ENCODE results near the gene IRF2BP2. TPM values are rescaled to one million over a fixed set of nuclear protein-coding genes. Genes with fewer than 3 reads are reported as not detected.

The IRF2BP2 gene
- total and polyA plus RNA-seq, 10 of the 15 experiments (the other 5 are each of a cell fraction or from before 2014, with no cell fraction given): 7.5 to 114 (median 52.3) TPM

DNA sequence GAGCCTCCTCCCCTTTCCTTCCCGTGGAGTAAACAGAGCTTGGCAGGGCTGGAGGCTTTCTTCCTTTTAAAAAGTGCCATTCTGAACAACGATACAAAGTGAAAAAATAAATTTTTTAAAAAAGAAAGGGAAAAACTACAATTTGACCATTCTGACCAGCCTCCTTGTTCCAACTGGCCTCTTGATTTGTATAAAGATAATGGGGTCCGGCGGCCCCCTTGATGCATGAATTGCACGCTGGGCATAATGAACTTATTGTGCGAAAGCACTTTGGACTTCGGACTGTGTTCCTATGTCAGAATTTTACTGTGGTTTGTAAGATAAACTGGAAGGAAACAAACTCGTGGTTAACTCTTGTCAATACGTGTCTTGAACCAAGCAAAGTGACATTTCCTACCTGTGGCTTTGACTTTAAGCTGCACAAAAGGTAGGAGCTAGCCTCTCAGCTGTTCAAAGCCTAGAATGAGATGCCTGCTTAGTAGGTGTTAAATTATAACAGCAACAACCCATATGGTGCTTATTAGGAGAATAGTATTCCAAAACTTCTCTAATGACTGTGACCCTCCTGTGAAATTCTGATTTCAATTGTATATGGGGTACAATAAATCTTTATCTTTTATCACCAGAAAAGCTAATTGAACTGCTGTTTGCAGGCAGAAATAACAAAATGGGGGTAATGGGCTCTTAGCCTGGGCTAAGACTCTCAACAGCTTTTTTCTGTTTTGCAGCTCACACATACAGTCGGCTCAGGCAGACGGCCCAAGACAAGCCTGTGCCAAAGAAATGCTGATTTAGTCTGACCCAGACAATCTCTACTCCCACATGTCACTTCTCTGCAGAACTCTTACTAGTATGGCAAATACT lies 9.3 kb downstream of the IRF2BP2 start (continued):
- TF ChIP-seq, protein P1, sequence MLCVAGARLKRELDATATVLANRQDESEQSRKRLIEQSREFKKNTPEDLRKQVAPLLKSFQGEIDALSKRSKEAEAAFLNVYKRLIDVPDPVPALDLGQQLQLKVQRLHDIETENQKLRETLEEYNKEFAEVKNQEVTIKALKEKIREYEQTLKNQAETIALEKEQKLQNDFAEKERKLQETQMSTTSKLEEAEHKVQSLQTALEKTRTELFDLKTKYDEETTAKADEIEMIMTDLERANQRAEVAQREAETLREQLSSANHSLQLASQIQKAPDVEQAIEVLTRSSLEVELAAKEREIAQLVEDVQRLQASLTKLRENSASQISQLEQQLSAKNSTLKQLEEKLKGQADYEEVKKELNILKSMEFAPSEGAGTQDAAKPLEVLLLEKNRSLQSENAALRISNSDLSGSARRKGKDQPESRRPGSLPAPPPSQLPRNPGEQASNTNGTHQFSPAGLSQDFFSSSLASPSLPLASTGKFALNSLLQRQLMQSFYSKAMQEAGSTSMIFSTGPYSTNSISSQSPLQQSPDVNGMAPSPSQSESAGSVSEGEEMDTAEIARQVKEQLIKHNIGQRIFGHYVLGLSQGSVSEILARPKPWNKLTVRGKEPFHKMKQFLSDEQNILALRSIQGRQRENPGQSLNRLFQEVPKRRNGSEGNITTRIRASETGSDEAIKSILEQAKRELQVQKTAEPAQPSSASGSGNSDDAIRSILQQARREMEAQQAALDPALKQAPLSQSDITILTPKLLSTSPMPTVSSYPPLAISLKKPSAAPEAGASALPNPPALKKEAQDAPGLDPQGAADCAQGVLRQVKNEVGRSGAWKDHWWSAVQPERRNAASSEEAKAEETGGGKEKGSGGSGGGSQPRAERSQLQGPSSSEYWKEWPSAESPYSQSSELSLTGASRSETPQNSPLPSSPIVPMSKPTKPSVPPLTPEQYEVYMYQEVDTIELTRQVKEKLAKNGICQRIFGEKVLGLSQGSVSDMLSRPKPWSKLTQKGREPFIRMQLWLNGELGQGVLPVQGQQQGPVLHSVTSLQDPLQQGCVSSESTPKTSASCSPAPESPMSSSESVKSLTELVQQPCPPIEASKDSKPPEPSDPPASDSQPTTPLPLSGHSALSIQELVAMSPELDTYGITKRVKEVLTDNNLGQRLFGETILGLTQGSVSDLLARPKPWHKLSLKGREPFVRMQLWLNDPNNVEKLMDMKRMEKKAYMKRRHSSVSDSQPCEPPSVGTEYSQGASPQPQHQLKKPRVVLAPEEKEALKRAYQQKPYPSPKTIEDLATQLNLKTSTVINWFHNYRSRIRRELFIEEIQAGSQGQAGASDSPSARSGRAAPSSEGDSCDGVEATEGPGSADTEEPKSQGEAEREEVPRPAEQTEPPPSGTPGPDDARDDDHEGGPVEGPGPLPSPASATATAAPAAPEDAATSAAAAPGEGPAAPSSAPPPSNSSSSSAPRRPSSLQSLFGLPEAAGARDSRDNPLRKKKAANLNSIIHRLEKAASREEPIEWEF (IDR thresholded peaks at IDR 0.05; ENCODE audit: insufficient replicate concordance, low read depth, low read length): no peak
- no peak; the same call in 1 of the 2 replicates for TF ChIP-seq ESRRA (IDR thresholded peaks at IDR 0.05; ENCODE audit: low read length)
- TF ChIP-seq JUND (IDR thresholded peaks at IDR 0.05; ENCODE audit: low read depth, low read length): no peak
- TF ChIP-seq, protein P2, sequence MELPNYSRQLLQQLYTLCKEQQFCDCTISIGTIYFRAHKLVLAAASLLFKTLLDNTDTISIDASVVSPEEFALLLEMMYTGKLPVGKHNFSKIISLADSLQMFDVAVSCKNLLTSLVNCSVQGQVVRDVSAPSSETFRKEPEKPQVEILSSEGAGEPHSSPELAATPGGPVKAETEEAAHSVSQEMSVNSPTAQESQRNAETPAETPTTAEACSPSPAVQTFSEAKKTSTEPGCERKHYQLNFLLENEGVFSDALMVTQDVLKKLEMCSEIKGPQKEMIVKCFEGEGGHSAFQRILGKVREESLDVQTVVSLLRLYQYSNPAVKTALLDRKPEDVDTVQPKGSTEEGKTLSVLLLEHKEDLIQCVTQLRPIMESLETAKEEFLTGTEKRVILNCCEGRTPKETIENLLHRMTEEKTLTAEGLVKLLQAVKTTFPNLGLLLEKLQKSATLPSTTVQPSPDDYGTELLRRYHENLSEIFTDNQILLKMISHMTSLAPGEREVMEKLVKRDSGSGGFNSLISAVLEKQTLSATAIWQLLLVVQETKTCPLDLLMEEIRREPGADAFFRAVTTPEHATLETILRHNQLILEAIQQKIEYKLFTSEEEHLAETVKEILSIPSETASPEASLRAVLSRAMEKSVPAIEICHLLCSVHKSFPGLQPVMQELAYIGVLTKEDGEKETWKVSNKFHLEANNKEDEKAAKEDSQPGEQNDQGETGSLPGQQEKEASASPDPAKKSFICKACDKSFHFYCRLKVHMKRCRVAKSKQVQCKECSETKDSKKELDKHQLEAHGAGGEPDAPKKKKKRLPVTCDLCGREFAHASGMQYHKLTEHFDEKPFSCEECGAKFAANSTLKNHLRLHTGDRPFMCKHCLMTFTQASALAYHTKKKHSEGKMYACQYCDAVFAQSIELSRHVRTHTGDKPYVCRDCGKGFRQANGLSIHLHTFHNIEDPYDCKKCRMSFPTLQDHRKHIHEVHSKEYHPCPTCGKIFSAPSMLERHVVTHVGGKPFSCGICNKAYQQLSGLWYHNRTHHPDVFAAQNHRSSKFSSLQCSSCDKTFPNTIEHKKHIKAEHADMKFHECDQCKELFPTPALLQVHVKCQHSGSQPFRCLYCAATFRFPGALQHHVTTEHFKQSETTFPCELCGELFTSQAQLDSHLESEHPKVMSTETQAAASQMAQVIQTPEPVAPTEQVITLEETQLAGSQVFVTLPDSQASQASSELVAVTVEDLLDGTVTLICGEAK (IDR thresholded peaks at IDR 0.05; ENCODE audit: borderline replicate concordance): no peak
- no peak for TF ChIP-seq RCOR1 (conservative IDR thresholded peaks at IDR 0.05; ENCODE audit: low read depth, low read length)
- no peak for TF ChIP-seq TCF3 (IDR thresholded peaks at IDR 0.05; ENCODE audit: borderline replicate concordance, insufficient read depth, low read depth, low read length)
- TF ChIP-seq, protein P3, sequence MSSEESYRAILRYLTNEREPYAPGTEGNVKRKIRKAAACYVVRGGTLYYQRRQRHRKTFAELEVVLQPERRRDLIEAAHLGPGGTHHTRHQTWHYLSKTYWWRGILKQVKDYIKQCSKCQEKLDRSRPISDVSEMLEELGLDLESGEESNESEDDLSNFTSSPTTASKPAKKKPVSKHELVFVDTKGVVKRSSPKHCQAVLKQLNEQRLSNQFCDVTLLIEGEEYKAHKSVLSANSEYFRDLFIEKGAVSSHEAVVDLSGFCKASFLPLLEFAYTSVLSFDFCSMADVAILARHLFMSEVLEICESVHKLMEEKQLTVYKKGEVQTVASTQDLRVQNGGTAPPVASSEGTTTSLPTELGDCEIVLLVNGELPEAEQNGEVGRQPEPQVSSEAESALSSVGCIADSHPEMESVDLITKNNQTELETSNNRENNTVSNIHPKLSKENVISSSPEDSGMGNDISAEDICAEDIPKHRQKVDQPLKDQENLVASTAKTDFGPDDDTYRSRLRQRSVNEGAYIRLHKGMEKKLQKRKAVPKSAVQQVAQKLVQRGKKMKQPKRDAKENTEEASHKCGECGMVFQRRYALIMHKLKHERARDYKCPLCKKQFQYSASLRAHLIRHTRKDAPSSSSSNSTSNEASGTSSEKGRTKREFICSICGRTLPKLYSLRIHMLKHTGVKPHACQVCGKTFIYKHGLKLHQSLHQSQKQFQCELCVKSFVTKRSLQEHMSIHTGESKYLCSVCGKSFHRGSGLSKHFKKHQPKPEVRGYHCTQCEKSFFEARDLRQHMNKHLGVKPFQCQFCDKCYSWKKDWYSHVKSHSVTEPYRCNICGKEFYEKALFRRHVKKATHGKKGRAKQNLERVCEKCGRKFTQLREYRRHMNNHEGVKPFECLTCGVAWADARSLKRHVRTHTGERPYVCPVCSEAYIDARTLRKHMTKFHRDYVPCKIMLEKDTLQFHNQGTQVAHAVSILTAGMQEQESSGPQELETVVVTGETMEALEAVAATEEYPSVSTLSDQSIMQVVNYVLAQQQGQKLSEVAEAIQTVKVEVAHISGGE (CRISPR knock-in tag; IDR thresholded peaks at IDR 0.05): no peak
- no peak for TF ChIP-seq CBX3 (IDR thresholded peaks at IDR 0.05; ENCODE audit: borderline replicate concordance, low read depth)
- TF ChIP-seq SREBF1 (IDR thresholded peaks at IDR 0.05; ENCODE audit: low read length): no peak
- TF ChIP-seq TCF12 (IDR thresholded peaks at IDR 0.05; ENCODE audit: low read depth, low read length): no peak
- TF ChIP-seq, protein P4, sequence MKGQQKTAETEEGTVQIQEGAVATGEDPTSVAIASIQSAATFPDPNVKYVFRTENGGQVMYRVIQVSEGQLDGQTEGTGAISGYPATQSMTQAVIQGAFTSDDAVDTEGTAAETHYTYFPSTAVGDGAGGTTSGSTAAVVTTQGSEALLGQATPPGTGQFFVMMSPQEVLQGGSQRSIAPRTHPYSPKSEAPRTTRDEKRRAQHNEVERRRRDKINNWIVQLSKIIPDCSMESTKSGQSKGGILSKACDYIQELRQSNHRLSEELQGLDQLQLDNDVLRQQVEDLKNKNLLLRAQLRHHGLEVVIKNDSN (IDR thresholded peaks at IDR 0.05; ENCODE audit: borderline replicate concordance, extremely low read length, insufficient read depth, low read depth, low read length): no peak
- TF ChIP-seq BACH1 (IDR thresholded peaks at IDR 0.05; ENCODE audit: borderline replicate concordance): no peak
- TF ChIP-seq EP300 (IDR thresholded peaks at IDR 0.05; ENCODE audit: borderline replicate concordance in 1 of 2, control insufficient read depth in 1 of 2, low read depth in 2 of 2, low read length in 2 of 2): peak in 1 of 2 experiments; percentile 68; a peak in 1 of 4 replicates
